IPS-15b (cell line): ENCODE data around the gene KCNQ2.
A peak's percentile ranks its signal among the peaks of the same experiment; 100 is the strongest.

Experiments used
- H3K27me3 ChIP-seq: one replicate; pipeline ENCODE4 v1.6.1; 2013; ENCODE audit warnings: low read length; ENCODE audit not compliant: control insufficient read depth, insufficient read depth
- H3K36me3 ChIP-seq: one replicate; pipeline ENCODE4 v1.6.1; 2013; ENCODE audit warnings: low read length; ENCODE audit not compliant: control insufficient read depth, insufficient read depth
- H3K4me1 ChIP-seq: one replicate; pipeline ENCODE4 v1.6.1; 2013; ENCODE audit warnings: mild to moderate bottlenecking, low read length; ENCODE audit not compliant: control insufficient read depth, insufficient read depth
- H3K4me3 ChIP-seq: one replicate; pipeline ENCODE4 v1.5.1; 2013; ENCODE audit warnings: low read depth, low read length
- H3K9ac ChIP-seq: one replicate; pipeline ENCODE4 v1.6.1; 2013; ENCODE audit warnings: low read depth, mild to moderate bottlenecking, low read length
- H3K9me3 ChIP-seq: one replicate; pipeline ENCODE4 v1.6.1; 2013; ENCODE audit warnings: mild to moderate bottlenecking, low read length; ENCODE audit not compliant: control insufficient read depth, insufficient read depth

The KCNQ2 gene

DNA sequence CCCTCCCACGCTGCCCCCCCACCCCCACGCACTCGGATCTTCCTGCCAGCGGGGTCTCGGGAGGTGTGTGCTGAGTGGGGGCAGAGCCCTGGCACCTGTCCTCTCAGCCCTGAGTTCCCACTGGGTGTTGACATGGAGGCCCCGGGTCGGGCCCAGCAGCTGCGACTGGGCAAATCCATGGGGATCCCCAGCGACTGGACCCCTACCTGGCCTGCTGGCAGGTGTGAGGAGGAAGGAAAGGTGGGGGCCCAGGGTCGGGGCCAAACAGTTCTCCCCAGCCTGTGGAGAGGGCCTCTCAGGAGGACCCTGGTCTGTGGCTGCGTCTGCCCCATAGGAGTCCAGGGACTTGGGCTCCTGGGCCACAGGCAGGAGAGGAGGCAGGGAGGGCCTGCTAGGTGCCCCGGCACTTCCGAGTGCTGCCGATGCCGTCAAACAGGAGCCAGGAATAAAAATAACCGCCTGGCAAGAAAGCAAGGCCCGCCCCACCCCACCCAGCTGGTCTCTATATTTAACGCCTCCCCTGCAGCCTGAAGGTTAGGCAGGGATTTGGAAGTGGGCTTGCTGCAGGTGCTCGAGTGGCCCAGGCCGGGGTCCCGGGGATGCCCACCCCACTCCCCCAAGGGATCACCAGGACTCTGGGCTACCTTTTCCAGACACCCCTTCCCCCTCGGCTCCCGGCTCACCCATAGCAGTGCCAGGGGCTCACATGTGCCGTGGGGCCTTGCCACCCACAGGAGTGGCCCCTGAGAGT is 27.9 kb upstream of the KCNQ2 start:
- Histone ChIP-seq H3K4me3 (no peak overlapping the region), H3K4me1 (no peaks in the 10 kb centered on the region), H3K9me3 (no peaks in the 10 kb centered on the region), H3K9ac (no peak overlapping the region), H3K36me3 (peaks cover under 1% of the 10 kb centered on the region), H3K27me3 (peaks cover 20% of the 10 kb centered on the region)

DNA sequence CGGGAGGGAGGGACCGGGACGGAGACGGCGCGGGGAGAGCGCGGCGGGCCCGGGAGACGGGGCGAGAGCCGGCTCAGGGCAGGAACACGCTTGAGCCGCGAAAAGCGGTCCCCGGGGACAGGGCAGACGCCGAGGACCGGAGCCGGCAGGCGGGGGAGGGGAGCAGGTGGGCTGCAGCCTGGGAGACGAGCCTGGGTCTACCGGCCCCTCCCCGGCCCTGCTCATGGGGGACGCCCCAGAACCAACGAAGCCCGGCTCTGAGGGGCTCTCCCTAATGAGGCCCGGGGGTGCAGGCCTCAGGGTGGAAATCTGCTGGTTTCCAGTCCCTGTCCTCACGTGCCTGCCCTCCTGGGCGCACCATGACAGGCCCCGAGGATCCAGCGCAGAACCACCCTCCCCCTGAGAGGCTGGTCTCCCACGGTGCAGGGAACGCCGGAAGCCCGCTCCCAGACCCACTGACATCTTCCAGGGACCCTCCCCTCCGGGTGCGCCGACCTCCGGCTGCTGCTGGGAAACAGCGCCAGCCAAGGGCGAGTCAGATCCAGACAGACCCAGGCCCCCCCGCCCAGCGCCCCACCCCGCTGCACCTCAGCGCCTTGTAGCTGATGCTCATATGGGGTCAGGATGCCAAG is 27.0 kb upstream of the KCNQ2 start:
- no peaks in the 10 kb centered on the region for H3K9me3 ChIP-seq
- H3K9ac ChIP-seq, result no peak overlapping the region
- peak overlapping the region; percentile 50 for H3K4me3 ChIP-seq
- H3K4me1 ChIP-seq, result no peaks in the 10 kb centered on the region
- peaks cover 6% of the 10 kb centered on the region for H3K36me3 ChIP-seq
- peaks cover 16% of the 10 kb centered on the region for H3K27me3 ChIP-seq

DNA sequence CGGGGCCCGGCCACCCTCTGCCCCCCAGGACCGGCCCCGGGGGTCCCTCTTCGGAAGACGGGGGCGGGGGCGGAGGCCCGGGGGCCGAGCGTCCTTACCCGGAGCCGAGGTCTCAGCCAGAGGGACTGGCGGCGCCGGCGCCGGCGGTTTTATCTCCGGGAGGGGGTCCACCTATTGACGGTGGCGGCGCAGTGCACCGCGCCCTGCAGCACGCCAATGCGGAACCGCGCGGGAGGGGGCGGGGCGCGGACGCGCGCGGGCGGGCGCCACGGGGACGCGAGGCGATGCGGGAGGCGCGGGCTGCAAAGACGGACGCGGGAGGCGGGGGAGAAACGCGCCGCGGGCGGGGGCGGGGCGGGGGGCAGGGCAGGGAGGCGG is 26.5 kb upstream of the KCNQ2 start, which contains the start of gene EEF1A2:
Gene EEF1A2 (minus strand): TSS at position 124 of the 378 bp plus-strand sequence. CDS start 1,320 bp downstream, outside the sequence.
- Histone ChIP-seq H3K36me3 (peaks cover 10% of the 10 kb centered on the region), H3K27me3 (peaks cover 16% of the 10 kb centered on the region), H3K9ac (no peak within 1 kb of the TSS), H3K4me3 (peak within 1 kb of the TSS; percentile 50), H3K9me3 (no peaks in the 10 kb centered on the region), H3K4me1 (no peaks in the 10 kb centered on the region)

DNA sequence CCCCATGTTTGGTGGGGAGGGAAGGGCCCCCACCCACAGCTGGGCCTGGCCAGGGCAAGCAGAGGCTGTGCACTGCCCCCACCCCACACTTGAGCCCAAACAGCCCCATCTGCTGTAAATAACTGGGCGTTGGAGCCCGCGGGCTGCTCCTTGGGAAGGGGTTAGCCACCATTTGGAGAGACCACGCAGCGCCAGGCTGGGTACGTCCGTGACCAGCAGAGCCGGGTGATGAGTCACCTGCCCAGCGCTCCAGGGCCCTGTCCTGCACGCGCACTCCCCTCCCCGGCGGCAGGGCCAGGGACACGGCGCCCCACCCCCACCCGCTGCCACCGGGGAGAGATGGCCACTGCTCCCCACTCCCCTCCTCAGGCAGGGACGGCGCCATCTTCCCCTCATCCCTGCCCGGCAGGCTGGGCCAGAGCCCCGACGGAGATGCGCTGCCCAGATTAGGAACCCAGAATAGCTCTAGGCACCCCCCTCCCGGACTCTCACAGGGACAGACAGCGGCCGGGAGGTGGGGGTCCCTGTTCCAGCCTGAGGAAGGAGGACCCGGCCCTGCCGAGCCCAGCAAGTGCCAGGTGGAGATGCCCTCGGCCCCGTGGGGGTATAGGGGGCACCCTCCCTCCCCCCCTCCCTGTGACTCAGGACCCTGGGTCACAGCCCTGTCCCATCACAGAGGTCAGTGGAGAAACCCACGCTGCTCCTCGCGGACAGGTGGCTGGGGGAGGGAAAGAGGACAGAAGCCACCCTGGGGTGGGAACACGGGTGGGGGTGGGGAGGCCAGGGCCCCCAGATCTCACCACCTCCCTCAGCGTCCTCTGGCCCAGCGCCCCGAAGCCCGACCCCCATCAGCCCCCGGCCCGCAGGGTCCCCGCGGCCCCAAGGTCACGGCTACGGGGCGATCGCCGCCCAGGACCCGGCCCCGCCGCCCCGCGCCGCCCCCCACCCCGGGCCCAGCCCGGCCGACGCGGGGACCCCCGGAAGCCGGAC is 25.8 kb upstream of the KCNQ2 start:
- Histone ChIP-seq H3K9ac (no peak overlapping the region), H3K9me3 (no peaks in the 10 kb centered on the region), H3K4me1 (no peaks in the 10 kb centered on the region), H3K36me3 (peaks cover 13% of the 10 kb centered on the region), H3K4me3 (peak overlapping the region; percentile 37), H3K27me3 (peaks cover 16% of the 10 kb centered on the region)

DNA sequence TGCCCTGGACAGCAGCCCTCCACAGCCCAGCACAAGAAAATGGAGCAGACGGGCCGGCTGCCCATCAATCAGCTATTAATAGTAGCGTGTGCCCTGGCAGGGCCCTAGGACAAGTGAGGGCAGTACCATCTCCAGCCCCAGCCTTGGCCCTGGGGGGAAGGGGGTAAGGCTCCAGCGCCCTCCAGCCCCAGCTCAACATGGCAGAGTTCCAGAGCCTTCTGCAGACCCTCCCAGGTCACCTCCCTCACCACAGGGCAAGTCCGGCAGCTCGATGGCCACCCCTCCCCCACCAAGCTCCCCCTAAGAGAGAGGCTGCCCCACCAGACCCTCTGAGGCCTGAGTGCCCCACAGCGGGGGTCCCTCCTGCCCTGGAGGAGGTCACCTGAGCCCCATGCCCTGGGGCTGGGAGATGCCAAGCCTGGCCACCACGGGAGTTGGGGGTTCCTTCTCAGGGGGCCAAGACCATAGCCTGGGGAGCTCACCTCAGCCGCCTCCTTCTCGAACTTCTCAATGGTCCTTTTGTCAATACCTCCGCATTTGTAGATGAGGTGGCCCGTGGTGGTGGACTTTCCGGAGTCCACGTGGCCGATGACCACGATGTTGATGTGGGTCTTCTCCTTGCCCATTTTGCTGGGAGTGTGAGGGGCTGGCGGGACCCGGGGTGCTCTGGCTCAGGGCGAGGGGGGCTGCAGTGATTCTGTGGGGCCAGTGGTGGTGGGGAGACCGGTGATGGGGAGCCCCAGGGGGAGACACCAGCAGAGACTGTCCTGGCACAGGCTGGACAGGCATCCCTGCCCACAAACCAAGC is 24.9 kb upstream of the KCNQ2 start:
- Histone ChIP-seq H3K9me3 (no peaks in the 10 kb centered on the region), H3K4me1 (no peaks in the 10 kb centered on the region), H3K9ac (no peak overlapping the region), H3K27me3 (peaks cover 16% of the 10 kb centered on the region), H3K36me3 (peaks cover 21% of the 10 kb centered on the region), H3K4me3 (peak overlapping the region; percentile 37)

DNA sequence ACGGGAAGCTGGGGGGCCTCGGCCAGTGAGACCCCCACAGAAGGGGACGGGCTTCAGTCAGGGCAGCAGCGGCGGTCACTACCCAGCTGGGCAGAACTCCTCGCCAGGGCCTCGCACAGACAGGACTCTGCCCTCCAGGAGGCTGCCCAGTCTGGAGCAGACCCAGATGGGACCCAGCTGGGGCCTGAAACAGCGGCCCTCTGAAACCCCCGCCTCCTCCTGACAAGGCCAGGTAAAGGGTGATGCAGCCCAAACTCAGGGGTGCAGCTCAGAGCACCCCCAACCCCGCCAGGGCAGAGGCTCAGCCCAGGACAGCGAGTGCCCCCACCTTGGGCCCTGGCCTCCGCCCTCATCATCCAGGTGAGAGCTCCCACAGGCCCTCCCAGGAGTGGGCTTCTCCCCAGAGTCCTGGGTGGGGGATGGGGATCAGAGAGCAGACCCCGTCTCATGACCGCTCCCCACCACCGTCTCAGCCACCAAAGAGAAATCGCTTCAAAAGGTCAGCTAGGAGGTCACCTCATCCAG is 24.2 kb upstream of the KCNQ2 start:
- H3K27me3 ChIP-seq, result peaks cover 16% of the 10 kb centered on the region
- H3K4me3 ChIP-seq, result peak overlapping the region; percentile 32
- no peak overlapping the region for H3K9ac ChIP-seq

DNA sequence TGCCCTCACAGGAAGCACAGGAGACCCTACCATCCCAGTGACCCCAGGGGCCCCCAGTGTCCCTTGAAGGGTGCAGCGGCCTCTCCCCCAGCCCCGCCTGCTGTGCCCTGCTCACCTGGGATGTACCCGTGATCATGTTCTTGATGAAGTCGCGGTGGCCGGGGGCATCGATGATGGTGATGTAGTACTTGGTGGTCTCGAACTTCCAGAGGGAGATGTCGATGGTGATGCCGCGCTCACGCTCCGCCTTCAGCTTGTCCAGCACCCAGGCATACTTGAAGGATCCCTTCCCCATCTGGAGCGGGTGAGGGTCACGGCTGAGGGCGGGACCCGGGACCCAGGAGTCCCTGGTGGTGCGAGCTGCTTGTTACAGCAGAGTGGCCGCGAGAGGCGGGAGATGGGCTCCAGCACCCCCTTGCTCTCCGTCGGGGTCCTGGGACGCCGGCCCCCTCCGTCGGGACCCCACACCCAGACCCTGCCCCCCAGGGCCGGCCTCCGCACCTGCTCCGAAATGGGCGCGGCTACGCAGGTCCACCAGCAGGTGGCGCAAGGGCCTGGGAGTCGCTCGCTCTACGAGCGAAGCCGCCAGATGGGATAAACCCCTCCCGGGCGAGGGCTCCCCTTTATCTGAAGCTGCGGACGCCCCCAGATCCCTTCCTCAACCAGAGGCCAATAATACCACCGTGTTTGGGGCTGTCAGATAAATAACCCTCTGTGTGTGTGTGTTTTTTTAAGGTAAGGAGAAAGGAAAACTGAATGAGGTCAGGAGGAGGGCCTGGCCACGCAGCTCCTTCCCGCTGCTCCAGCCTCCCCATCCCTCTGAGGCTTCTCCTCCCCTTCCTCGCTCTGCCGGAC is 23.5 kb upstream of the KCNQ2 start:
- no peaks in the 10 kb centered on the region for H3K4me1 ChIP-seq
- H3K27me3 ChIP-seq, result peaks cover 14% of the 10 kb centered on the region
- peaks cover 34% of the 10 kb centered on the region for H3K36me3 ChIP-seq
- no peak overlapping the region for H3K9ac ChIP-seq
- no peaks in the 10 kb centered on the region for H3K9me3 ChIP-seq
- peak overlapping the region; percentile 32 for H3K4me3 ChIP-seq

More for the DNA sequence above, 24.2 kb upstream of the KCNQ2 start:
- Histone ChIP-seq H3K36me3 (peaks cover 28% of the 10 kb centered on the region), H3K4me1 (no peaks in the 10 kb centered on the region), H3K9me3 (no peaks in the 10 kb centered on the region)

DNA sequence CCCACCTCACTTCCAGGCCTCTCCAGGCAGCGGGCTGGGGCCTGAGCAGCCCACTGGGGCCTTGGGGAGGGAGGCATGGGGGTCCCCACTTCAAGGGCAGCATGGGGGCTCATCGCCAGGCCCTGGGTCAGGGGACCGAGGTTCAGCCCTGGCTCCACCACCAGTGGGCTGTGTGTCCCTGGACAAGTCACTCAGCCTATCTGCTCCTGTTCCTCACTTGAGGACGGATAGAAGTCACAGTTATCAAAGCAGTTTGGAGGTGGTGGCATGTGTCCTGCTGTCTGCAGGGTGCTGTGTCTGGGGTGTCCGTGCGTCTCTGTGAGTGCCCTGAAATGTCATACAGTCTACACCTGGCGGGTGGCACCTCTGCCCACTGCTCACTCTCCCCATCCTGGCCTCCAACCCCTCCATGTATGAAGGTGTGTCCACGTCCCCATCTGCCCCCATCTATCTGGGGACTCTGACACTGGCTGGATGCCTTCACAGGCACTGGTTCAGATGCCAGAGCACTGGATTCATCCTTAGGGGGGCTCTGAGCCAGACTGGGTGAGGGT is 22.8 kb upstream of the KCNQ2 start:
- no peaks in the 10 kb centered on the region for H3K4me1 ChIP-seq
- peaks cover 13% of the 10 kb centered on the region for H3K27me3 ChIP-seq
- H3K4me3 ChIP-seq, result no peak overlapping the region
- no peaks in the 10 kb centered on the region for H3K9me3 ChIP-seq
- peaks cover 36% of the 10 kb centered on the region for H3K36me3 ChIP-seq
- no peak overlapping the region for H3K9ac ChIP-seq

DNA sequence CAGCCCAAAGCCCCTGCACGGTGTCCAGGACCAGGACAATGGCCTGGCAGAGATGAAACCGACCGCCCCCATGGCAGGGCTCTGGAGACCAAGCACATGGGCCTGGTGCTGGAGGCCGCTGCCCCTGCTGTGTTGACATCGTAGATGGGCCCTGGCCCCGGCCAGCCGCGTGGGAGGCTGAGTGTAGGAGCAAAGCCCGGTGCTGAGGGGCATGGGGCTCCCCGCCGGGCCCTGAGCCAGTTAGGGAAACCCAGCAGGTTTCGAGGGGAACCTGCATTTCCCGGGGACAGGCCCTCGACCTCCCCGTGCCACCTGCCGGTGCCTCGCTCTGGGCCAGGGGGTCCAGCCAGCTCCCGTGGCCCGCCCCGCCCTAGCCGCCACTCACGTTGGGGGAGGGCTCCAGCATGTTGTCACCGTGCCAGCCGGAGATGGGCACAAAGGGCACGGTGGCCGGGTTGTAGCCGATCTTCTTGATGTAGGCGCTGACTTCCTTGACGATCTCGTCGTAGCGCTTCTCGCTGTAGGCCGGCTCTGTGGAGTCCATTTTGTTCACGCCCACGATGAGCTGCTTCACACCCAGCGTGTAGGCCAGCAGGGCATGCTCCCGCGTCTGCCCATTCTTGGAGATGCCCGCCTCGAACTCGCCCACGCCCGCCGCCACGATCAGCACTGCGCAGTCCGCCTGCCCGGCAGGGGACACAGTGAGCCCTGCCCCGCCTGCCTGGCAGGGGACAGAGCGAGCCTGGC is 22.1 kb upstream of the KCNQ2 start:
- H3K9ac ChIP-seq, result no peak overlapping the region
- H3K4me1 ChIP-seq, result no peaks in the 10 kb centered on the region
- H3K4me3 ChIP-seq, result no peak overlapping the region
- H3K9me3 ChIP-seq, result no peaks in the 10 kb centered on the region
- H3K27me3 ChIP-seq, result peaks cover 11% of the 10 kb centered on the region
- H3K36me3 ChIP-seq, result peaks cover 36% of the 10 kb centered on the region

DNA sequence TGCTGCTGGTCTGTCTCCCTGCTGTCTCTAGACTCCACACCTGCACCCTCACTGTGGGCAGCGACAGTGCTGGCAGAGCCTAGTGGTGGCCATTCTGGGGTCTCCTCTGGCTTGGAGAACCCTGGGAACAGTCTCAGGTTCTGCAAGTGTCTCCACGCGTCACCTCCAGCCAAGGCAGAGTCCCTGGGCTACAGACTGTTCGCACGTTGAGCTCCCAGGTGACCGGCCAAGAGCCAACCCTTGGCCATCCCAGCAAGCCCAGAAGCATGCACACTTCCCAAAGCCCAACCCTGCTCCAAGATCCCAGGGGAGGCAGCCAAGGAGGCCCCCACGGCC is 21.6 kb upstream of the KCNQ2 start:
- no peaks in the 10 kb centered on the region for H3K9me3 ChIP-seq
- no peak overlapping the region for H3K9ac ChIP-seq
- no peak overlapping the region for H3K4me3 ChIP-seq
- H3K27me3 ChIP-seq, result peaks cover 14% of the 10 kb centered on the region
- H3K4me1 ChIP-seq, result no peaks in the 10 kb centered on the region
- H3K36me3 ChIP-seq, result peaks cover 39% of the 10 kb centered on the region
